Suppressor macrophage treated with lipopolysaccharide for 1 hour (primary cell): ENCODE results near the gene COX7A2L.
"Not testable (repeated sequence)": the region's sequence is repeated elsewhere in the genome, so short reads cannot be mapped to it uniquely, and the experiment has no call there.

ENCODE experiments used
- DNase-seq, 3 donors: peaks; one replicate each; pipeline ENCODE4 v3.0.0-alpha.2; 2020 to 2022

The COX7A2L gene

GRCh38 chr2:42366411-42366810 lies 5.4 kb upstream of the COX7A2L start:
- no peak for DNase-seq

GRCh38 chr2:42364658-42365057 lies 3.6 kb upstream of the COX7A2L start:
- DNase-seq: no peak

GRCh38 chr2:42363413-42363812 lies 2.4 kb upstream of the COX7A2L start:
- DNase-seq: no peak

- DNase-seq: no peak
Measured at GRCh38 chr2:42361728-42362283, 789 bp upstream of the COX7A2L start.

GRCh38 chr2:42360493-42360889 lies 526 bp downstream of the COX7A2L start:
- no peak for DNase-seq

- peak; percentile 52 to 57 (median 55) for DNase-seq
Measured at GRCh38 chr2:42359965-42360483, 993 bp downstream of the COX7A2L start.

GRCh38 chr2:42359304-42359964 lies 1.6 kb downstream of the COX7A2L start:
- DNase-seq: peak; percentile 31 to 54 (median 35)

- DNase-seq: no peak
Measured at GRCh38 chr2:42353792-42354429, 7.1 kb downstream of the COX7A2L start.

GRCh38 chr2:42351864-42352263 lies 9.2 kb downstream of the COX7A2L start:
- DNase-seq: no peak

GRCh38 chr2:42350434-42351063 lies 10.5 kb downstream of the COX7A2L start:
- DNase-seq: no peak

- DNase-seq: no peak
Measured at GRCh38 chr2:42348113-42348805, 12.8 kb downstream of the COX7A2L start.

- DNase-seq: not testable (repeated sequence)
Measured at GRCh38 chr2:42347518-42347917, 13.5 kb downstream of the COX7A2L start.

- not testable (repeated sequence) for DNase-seq
Measured at GRCh38 chr2:42346856-42347255, 14.2 kb downstream of the COX7A2L start.

- DNase-seq: no peak
Measured at GRCh38 chr2:42345986-42346385, 15.0 kb downstream of the COX7A2L start.

- no peak for DNase-seq
Measured at GRCh38 chr2:42342795-42343241, 18.2 kb downstream of the COX7A2L start.

- peak; percentile 68 to 73 (median 70) for DNase-seq
Measured at GRCh38 chr2:42342061-42342794, 18.8 kb downstream of the COX7A2L start.

- DNase-seq: no peak
Measured at GRCh38 chr2:42340938-42341636, 19.9 kb downstream of the COX7A2L start.

- no peak for DNase-seq
Measured at GRCh38 chr2:42340045-42340937, 20.7 kb downstream of the COX7A2L start.

GRCh38 chr2:42339191-42339912 lies 21.7 kb downstream of the COX7A2L start:
- no peak for DNase-seq
